GM10248 (cell line): Measurements from ENCODE around the gene IGF1.

Experiments used
- CTCF ChIA-PET: fragments of 300-600 bp; sonication (Branson Sonifier 250); formaldehyde crosslinking; extraction: SDS; loops from one replicate; lab custom pipeline; 2021; ENCODE audit warnings: antibody characterized with exemption; lab: Yijun Ruan, JAX
- POLR2A ChIA-PET: fragments of 350-650 bp; sonication (Branson Sonifier 250); formaldehyde crosslinking; extraction: SDS; loops from one replicate; lab custom pipeline; 2020; ENCODE audit warnings: antibody characterized with exemption; lab: Yijun Ruan, JAX
- DNase-seq: peaks from one replicate; pipeline ENCODE4 v3.0.0; 2012; ENCODE audit errors: extremely low spot score
- CTCF ChIP-seq: IDR thresholded peaks from 2 replicates; pipeline ENCODE4 v1.5.1; 2012; ENCODE audit warnings: mild to moderate bottlenecking, low read depth; ENCODE audit errors: extremely low read depth, missing control alignments, control extremely low read depth

Gene IGF1

GRCh38 chr12:102425109-102426039, 55.0 kb downstream of the IGF1 start:
- ChIA-PET POLR2A (no interaction called here), CTCF (no interaction called here)
- no peak for DNase-seq
- TF ChIP-seq CTCF = no peak

- POLR2A ChIA-PET = no interaction called here
- DNase-seq = no peak
- TF ChIP-seq CTCF = no peak
- CTCF ChIA-PET = no interaction called here
Measured at GRCh38 chr12:102423462-102423861, 56.9 kb downstream of the IGF1 start.

GRCh38 chr12:102421802-102422583, 58.4 kb downstream of the IGF1 start:
- ChIA-PET POLR2A (no interaction called here), CTCF (interaction anchor here (0.9 to 1.7 kb wide), 6 partner anchors 9 to 389 kb away, joined by 3 to 6 read pairs (median 4); no protein-coding TSS in a partner anchor)
- no peak for TF ChIP-seq CTCF
- DNase-seq = no peak

- CTCF ChIA-PET = interaction anchor here (1.0 to 2.4 kb wide), 5 partner anchors 8 to 478 kb away, joined by 3 to 8 read pairs (median 5); no protein-coding TSS in a partner anchor
- no peak for DNase-seq
- POLR2A ChIA-PET = no interaction called here
- no peak for TF ChIP-seq CTCF
Measured at GRCh38 chr12:102419094-102419764, 61.1 kb downstream of the IGF1 start.

GRCh38 chr12:102417055-102417454, 63.3 kb downstream of the IGF1 start:
- no peak for TF ChIP-seq CTCF
- DNase-seq = no peak
- CTCF ChIA-PET = no interaction called here
- POLR2A ChIA-PET = no interaction called here

GRCh38 chr12:102415515-102415914, 64.8 kb downstream of the IGF1 start:
- no peak for DNase-seq
- TF ChIP-seq CTCF = no peak
- ChIA-PET POLR2A (no interaction called here), CTCF (no interaction called here)
